Ishikawa (cell line): ENCODE data around the gene GSAP.

Experiments used
- CEBPB ChIP-seq: IDR thresholded peaks from 2 replicates; pipeline ENCODE4 v1.6.1; 2012
- CREB1 ChIP-seq: IDR thresholded peaks from 2 replicates; pipeline ENCODE4 v1.6.1; 2012; ENCODE audit warnings: low read depth
- EGR1 ChIP-seq: IDR thresholded peaks from 2 replicates; pipeline ENCODE4 v1.6.1; 2012
- EP300 ChIP-seq: IDR thresholded peaks from 2 replicates; pipeline ENCODE4 v1.6.1; 2012; ENCODE audit warnings: borderline replicate concordance
- FOXM1 ChIP-seq: IDR thresholded peaks from 2 replicates; pipeline ENCODE4 v1.6.1; 2012; ENCODE audit warnings: low read depth, borderline replicate concordance
- NFIC ChIP-seq: IDR thresholded peaks from 2 replicates; pipeline ENCODE4 v1.6.1; 2012
- RAD21 ChIP-seq: IDR thresholded peaks from 2 replicates; pipeline ENCODE4 v1.6.1; 2012; ENCODE audit warnings: low read depth
- TAF1 ChIP-seq: IDR thresholded peaks from 2 replicates; pipeline ENCODE4 v1.6.1; 2012; ENCODE audit warnings: low read depth, mild to moderate bottlenecking
- TCF12 ChIP-seq: IDR thresholded peaks from 2 replicates; pipeline ENCODE4 v1.6.1; 2012; ENCODE audit warnings: low read depth
- USF1 ChIP-seq: IDR thresholded peaks from 2 replicates; pipeline ENCODE4 v1.6.1; 2012
- YY1 ChIP-seq: IDR thresholded peaks from 2 replicates; pipeline ENCODE4 v1.6.1; 2012; ENCODE audit warnings: low read depth
- ZBTB7A ChIP-seq: IDR thresholded peaks from 2 replicates; pipeline ENCODE4 v1.6.1; 2012; ENCODE audit warnings: low read depth
- TF ChIP-seq, protein P1 (sequence below): IDR thresholded peaks from 2 replicates; pipeline ENCODE4 v1.6.1; 2012
- TF ChIP-seq, protein P2 (sequence below): IDR thresholded peaks from 2 replicates; pipeline ENCODE4 v1.6.1; 2012; ENCODE audit warnings: low read depth, mild to moderate bottlenecking

The GSAP gene

DNA sequence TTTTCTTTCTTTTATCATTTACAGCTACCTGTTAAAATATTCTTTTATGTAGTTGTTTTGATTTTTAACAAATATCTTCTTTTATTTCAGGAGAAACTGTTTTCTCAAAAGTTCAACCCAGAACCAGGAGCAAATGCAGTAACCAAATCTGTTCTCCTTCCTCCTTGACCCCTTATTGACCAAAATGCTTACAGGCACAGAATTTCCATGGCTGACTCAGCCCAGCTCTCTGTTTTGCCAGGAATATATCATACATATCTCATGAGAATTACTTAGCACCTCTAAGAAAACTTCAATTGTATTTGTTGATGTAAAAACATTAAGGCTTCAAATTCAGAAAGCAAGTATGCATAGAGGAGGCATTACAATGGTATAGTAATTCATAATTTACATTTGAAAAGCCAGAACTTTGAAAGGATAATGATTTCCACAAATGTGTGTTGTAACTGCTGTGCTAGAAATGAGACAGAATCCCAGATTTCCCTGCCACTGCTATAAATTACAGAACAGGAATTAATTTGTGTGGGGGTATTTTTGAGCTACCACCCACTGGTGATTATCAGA lies 2.2 kb downstream of the GSAP start:
- TF ChIP-seq TAF1 = no peak
- TF ChIP-seq TCF12 = no peak
- TF ChIP-seq CREB1 = no peak
- TF ChIP-seq YY1 = no peak
- no peak for TF ChIP-seq CEBPB
- TF ChIP-seq, protein P1, sequence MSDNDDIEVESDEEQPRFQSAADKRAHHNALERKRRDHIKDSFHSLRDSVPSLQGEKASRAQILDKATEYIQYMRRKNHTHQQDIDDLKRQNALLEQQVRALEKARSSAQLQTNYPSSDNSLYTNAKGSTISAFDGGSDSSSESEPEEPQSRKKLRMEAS = no peak

DNA sequence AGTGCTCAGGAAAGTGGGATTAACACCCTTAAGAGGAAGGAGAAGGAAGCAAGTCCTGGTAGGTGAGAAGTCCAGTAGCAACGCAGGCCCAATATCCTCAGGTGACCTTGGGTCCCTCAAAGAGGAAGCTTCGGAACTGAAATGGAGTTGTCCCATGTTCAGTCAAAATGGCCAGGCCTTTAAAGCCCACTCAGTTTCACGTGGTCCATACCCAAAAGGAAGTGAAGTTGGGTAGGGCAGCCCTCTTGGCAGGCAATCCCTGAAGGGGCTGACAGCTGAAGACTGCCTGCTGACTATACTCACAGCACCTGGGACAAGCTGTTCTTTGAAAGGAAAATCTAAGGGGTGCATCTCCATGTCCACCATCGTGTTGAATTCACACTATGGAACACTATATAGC lies 3.0 kb downstream of the GSAP start:
- no peak for TF ChIP-seq EP300
- TF ChIP-seq USF1 = no peak
- no peak for TF ChIP-seq EGR1
- TF ChIP-seq CEBPB = no peak
- no peak for TF ChIP-seq RAD21
- TF ChIP-seq ZBTB7A = no peak
- TF ChIP-seq CREB1 = no peak
- TF ChIP-seq NFIC = no peak

GRCh38 chr7:77409739-77410547 lies 6.2 kb downstream of the GSAP start:
- TF ChIP-seq USF1 (no peak), CREB1 (no peak), EP300 (no peak), YY1 (no peak), FOXM1 (no peak), ZBTB7A (no peak), CEBPB (no peak), EGR1 (no peak), RAD21 (no peak), NFIC (no peak), TCF12 (no peak), TAF1 (no peak)
- TF ChIP-seq, protein P1 = no peak
- TF ChIP-seq, protein P2, sequence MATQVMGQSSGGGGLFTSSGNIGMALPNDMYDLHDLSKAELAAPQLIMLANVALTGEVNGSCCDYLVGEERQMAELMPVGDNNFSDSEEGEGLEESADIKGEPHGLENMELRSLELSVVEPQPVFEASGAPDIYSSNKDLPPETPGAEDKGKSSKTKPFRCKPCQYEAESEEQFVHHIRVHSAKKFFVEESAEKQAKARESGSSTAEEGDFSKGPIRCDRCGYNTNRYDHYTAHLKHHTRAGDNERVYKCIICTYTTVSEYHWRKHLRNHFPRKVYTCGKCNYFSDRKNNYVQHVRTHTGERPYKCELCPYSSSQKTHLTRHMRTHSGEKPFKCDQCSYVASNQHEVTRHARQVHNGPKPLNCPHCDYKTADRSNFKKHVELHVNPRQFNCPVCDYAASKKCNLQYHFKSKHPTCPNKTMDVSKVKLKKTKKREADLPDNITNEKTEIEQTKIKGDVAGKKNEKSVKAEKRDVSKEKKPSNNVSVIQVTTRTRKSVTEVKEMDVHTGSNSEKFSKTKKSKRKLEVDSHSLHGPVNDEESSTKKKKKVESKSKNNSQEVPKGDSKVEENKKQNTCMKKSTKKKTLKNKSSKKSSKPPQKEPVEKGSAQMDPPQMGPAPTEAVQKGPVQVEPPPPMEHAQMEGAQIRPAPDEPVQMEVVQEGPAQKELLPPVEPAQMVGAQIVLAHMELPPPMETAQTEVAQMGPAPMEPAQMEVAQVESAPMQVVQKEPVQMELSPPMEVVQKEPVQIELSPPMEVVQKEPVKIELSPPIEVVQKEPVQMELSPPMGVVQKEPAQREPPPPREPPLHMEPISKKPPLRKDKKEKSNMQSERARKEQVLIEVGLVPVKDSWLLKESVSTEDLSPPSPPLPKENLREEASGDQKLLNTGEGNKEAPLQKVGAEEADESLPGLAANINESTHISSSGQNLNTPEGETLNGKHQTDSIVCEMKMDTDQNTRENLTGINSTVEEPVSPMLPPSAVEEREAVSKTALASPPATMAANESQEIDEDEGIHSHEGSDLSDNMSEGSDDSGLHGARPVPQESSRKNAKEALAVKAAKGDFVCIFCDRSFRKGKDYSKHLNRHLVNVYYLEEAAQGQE = no peak

GRCh38 chr7:77409005-77409738 lies 7.0 kb downstream of the GSAP start:
- TF ChIP-seq, protein P1 = no peak
- TF ChIP-seq ZBTB7A = no peak
- TF ChIP-seq TAF1 = no peak
- TF ChIP-seq EGR1 = no peak
- TF ChIP-seq FOXM1 = no peak
- no peak for TF ChIP-seq CEBPB
- no peak for TF ChIP-seq EP300
- no peak for TF ChIP-seq RAD21
- no peak for TF ChIP-seq YY1
- TF ChIP-seq TCF12 = no peak
- no peak for TF ChIP-seq NFIC
- TF ChIP-seq CREB1 = no peak

DNA sequence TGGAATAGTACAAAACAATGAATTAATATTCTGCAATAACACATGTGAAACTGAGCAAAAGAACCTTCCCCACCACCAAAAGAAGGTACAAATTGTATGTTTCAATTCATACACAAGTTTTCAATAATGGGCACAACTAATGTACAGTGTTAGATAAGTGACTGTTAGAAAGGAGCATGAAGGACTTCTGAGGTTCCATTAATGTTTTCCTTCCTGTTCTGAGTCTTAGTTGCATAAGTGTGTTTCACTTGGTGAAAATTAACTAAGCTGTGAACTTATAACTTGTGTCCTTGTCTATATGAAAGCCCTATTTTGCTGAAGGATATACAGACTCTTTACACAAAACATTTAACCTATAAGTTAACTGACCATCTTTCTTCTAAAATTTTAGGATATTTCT lies 8.2 kb downstream of the GSAP start:
- TF ChIP-seq ZBTB7A = no peak
- TF ChIP-seq, protein P1 = no peak
- TF ChIP-seq EP300 = no peak

GRCh38 chr7:77406421-77406820 lies 9.7 kb downstream of the GSAP start:
- TF ChIP-seq, protein P2 = no peak
- TF ChIP-seq EGR1 (no peak), FOXM1 (no peak), NFIC (no peak), RAD21 (no peak), YY1 (no peak), ZBTB7A (no peak), CEBPB (no peak), EP300 (no peak)
- TF ChIP-seq, protein P1 = no peak
